Activated B cell treated with CpG ODN at 0.5 μM for 24 hours (primary cell): ENCODE data around the gene RNF123. TPM values are rescaled to one million over a fixed set of nuclear protein-coding genes. Genes with fewer than 3 reads are reported as not detected.
"Not testable (repeated sequence)": the region's sequence is repeated elsewhere in the genome, so short reads cannot be mapped to it uniquely, and the experiment has no call there.

Experiments
- ATAC-seq: fragments of 200-7000 bp; cut with Tn5 transposase; one replicate; pipeline ENCODE4 v1.10.0; 2021; ENCODE audit warnings: low read depth, mild to moderate bottlenecking, moderate library complexity
- CTCF ChIA-PET: fragments of 350-600 bp; sonication (Branson Sonifier 250); formaldehyde crosslinking; loops from one replicate; lab custom pipeline; 2021; ENCODE audit warnings: antibody characterized with exemption; lab: Charles Lee
- POLR2A ChIA-PET: fragments of 350-600 bp; sonication (Branson Sonifier 250); formaldehyde crosslinking; loops from one replicate; lab custom pipeline; 2021; ENCODE audit warnings: antibody characterized with exemption; lab: Charles Lee
- DNase-seq: peaks from one replicate; pipeline ENCODE4 v3.0.0; 2022
- H3K27ac Mint-ChIP-seq: one replicate; pipeline ENCODE4 v1.8.0; 2020; ENCODE audit warnings: mixed read lengths
- H3K27me3 Mint-ChIP-seq: one replicate; pipeline ENCODE4 v1.8.0; 2021; ENCODE audit warnings: mixed read lengths
- H3K36me3 Mint-ChIP-seq: one replicate; pipeline ENCODE4 v1.8.0; 2021; ENCODE audit warnings: low read depth, mixed read lengths
- H3K4me1 Mint-ChIP-seq: one replicate; pipeline ENCODE4 v1.8.0; 2021; ENCODE audit warnings: mixed read lengths
- H3K4me3 Mint-ChIP-seq: one replicate; pipeline ENCODE4 v1.8.0; 2020; ENCODE audit warnings: mild to moderate bottlenecking, mixed read lengths
- H3K9me3 Mint-ChIP-seq: one replicate; pipeline ENCODE4 v1.8.0; 2020; ENCODE audit warnings: mixed read lengths
- CTCF ChIP-seq: fragments of 200-600 bp; IDR thresholded peaks from one replicate; pipeline ENCODE4 v1.8.0; 2022; ENCODE audit warnings: antibody characterized with exemption, mild to moderate bottlenecking
- intact Hi-C: fragments of 100-400 bp; cut with micrococcal nuclease; formaldehyde crosslinking; loops from one replicate; pipeline ENCODE4 v1.15.1; 2024
- total RNA-seq: library from RNA; stranded (reverse); gene quantifications from 2 replicates; pipeline ENCODE4 v1.2.3, GENCODE V29; 2022

The RNF123 gene
- total RNA-seq, 1 donor from 2014 or later = 51.4 TPM

- Mint-ChIP-seq H3K27me3 (no peaks in the 10 kb centered on the region), H3K36me3 (peaks cover 82% of the 10 kb centered on the region), H3K27ac (no peak overlapping the region), H3K4me3 (no peak overlapping the region), H3K9me3 (no peaks in the 10 kb centered on the region), H3K4me1 (no peaks in the 10 kb centered on the region)
- POLR2A ChIA-PET = no interaction called here
- CTCF ChIA-PET = no interaction called here
- intact Hi-C loops = no loop called here
- DNase-seq = no peak
- ATAC-seq = no peak
- no peak for TF ChIP-seq CTCF
These were observed 8.7 kb upstream of the RNF123 start for GRCh38 chr3:49680493-49681231.

GRCh38 chr3:49681232-49681522 lies 8.2 kb upstream of the RNF123 start:
- Mint-ChIP-seq H3K36me3 (peaks cover 78% of the 10 kb centered on the region), H3K4me1 (peaks cover under 1% of the 10 kb centered on the region), H3K27me3 (no peaks in the 10 kb centered on the region), H3K27ac (no peak overlapping the region), H3K4me3 (no peak overlapping the region), H3K9me3 (no peaks in the 10 kb centered on the region)
- DNase-seq (no peak), ATAC-seq (no peak)
- CTCF ChIA-PET = no interaction called here
- intact Hi-C loops = no loop called here
- POLR2A ChIA-PET = no interaction called here
- TF ChIP-seq CTCF = no peak

- ATAC-seq (no peak), DNase-seq (no peak)
- TF ChIP-seq CTCF = no peak
- intact Hi-C loops = no loop called here
- Mint-ChIP-seq H3K27me3 (peaks cover 2% of the 10 kb centered on the region), H3K4me3 (no peak overlapping the region), H3K27ac (no peak overlapping the region), H3K36me3 (peaks cover 76% of the 10 kb centered on the region), H3K9me3 (no peaks in the 10 kb centered on the region), H3K4me1 (peaks cover 2% of the 10 kb centered on the region)
- ChIA-PET POLR2A (interaction anchor here (0.6 kb wide), 1 partner anchor 16 kb away, joined by 4 read pairs; no protein-coding TSS in a partner anchor), CTCF (no interaction called here)
These were observed 7.8 kb upstream of the RNF123 start for GRCh38 chr3:49681543-49681942.

GRCh38 chr3:49683162-49683561 lies 6.2 kb upstream of the RNF123 start:
- POLR2A ChIA-PET = no interaction called here
- DNase-seq (no peak), ATAC-seq (no peak)
- Mint-ChIP-seq H3K27me3 (peaks cover 3% of the 10 kb centered on the region), H3K9me3 (no peaks in the 10 kb centered on the region), H3K4me3 (no peak overlapping the region), H3K36me3 (peaks cover 63% of the 10 kb centered on the region), H3K27ac (no peak overlapping the region), H3K4me1 (peaks cover 8% of the 10 kb centered on the region)
- CTCF ChIA-PET = no interaction called here
- intact Hi-C loops = no loop called here
- TF ChIP-seq CTCF = no peak

GRCh38 chr3:49684453-49684852 lies 4.9 kb upstream of the RNF123 start:
- DNase-seq, H3K27ac Mint-ChIP-seq, H3K4me3 Mint-ChIP-seq, intact Hi-C loops, CTCF ChIA-PET, H3K9me3 Mint-ChIP-seq, POLR2A ChIA-PET, H3K27me3 Mint-ChIP-seq, ATAC-seq: not testable (repeated sequence)
- Mint-ChIP-seq H3K36me3 (peaks cover 54% of the 10 kb centered on the region), H3K4me1 (peaks cover 20% of the 10 kb centered on the region)

- H3K9me3 Mint-ChIP-seq = not testable (repeated sequence)
These were observed 4.3 kb upstream of the RNF123 start for GRCh38 chr3:49685103-49685502.

GRCh38 chr3:49685846-49686245 lies 3.5 kb upstream of the RNF123 start:
- peaks cover 34% of the 10 kb centered on the region for H3K4me1 Mint-ChIP-seq
- DNase-seq, H3K27me3 Mint-ChIP-seq, H3K27ac Mint-ChIP-seq, POLR2A ChIA-PET, CTCF ChIA-PET, ATAC-seq, H3K9me3 Mint-ChIP-seq: not testable (repeated sequence)
- peak overlapping the region; percentile 76 for H3K4me3 Mint-ChIP-seq
- peaks cover 42% of the 10 kb centered on the region for H3K36me3 Mint-ChIP-seq
- intact Hi-C loops = loop anchor here (5.0 kb wide), 1 partner anchor 1129 kb away; the partner anchor contains the start of gene PFKFB4

More at GRCh38 chr3:49685103-49685502, 4.3 kb upstream of the RNF123 start:
- H3K4me1 Mint-ChIP-seq = peaks cover 27% of the 10 kb centered on the region
- DNase-seq, H3K27me3 Mint-ChIP-seq, POLR2A ChIA-PET, ATAC-seq, CTCF ChIA-PET, H3K4me3 Mint-ChIP-seq, H3K27ac Mint-ChIP-seq: not testable (repeated sequence)
- peaks cover 50% of the 10 kb centered on the region for H3K36me3 Mint-ChIP-seq
- intact Hi-C loops = loop anchor here (5.0 kb wide), 1 partner anchor 1128 kb away; the partner anchor contains the start of gene PFKFB4

GRCh38 chr3:49686346-49686745 lies 3.0 kb upstream of the RNF123 start:
- H3K27me3 Mint-ChIP-seq, H3K9me3 Mint-ChIP-seq, POLR2A ChIA-PET, H3K27ac Mint-ChIP-seq, CTCF ChIA-PET: not testable (repeated sequence)
- Mint-ChIP-seq H3K4me1 (peaks cover 37% of the 10 kb centered on the region), H3K36me3 (peaks cover 39% of the 10 kb centered on the region), H3K4me3 (peak overlapping the region; percentile 76)
- ATAC-seq (peak; percentile 28), DNase-seq (peak; percentile 46)
- intact Hi-C loops = loop anchor here (5.0 kb wide), 1 partner anchor 1129 kb away; the partner anchor contains the start of gene PFKFB4
